Amniotic epithelial cell (primary cell): ENCODE data around the gene TSGA10.
"Not testable (repeated sequence)": the region's sequence is repeated elsewhere in the genome, so short reads cannot be mapped to it uniquely, and the experiment has no call there.

Experiments
- DNase-seq: peaks from one replicate; pipeline ENCODE4 v3.0.0-alpha.2; 2010; ENCODE audit warnings: low read depth

The TSGA10 gene

DNA sequence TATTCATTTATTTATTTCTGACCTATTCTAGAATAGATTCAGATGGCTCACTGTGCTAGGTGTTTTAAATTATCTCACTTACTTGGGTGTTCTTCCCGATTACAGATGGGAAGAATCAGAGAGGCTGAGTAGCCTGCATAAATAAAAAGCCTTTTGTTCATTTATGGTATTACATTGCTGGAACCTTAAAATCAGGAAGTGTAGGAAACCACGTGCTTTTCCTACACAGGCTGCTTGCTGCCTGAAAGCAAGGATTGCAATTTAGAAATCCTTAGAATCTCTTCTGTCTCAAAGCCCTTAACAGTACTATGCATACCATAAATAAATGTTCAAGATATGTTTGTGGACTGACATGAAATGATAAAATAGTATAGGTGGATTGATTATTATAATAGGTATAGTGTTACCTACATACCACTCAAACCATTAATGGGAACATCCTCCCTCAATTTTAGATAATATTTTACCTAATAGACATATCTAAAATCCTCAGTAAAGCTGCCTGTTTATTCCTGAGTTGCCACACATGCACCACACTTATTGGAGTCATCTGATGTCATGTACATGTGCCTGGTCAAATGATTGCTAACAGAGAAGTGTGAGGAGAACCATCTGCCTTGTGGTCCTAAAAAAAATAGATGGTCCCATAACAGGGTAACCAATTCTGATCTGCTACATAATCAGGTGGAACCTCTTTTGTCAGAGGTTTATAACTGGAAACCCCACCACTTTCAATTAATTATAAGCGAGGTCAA lies 86.7 kb downstream of the TSGA10 start:
- no peak for DNase-seq

DNA sequence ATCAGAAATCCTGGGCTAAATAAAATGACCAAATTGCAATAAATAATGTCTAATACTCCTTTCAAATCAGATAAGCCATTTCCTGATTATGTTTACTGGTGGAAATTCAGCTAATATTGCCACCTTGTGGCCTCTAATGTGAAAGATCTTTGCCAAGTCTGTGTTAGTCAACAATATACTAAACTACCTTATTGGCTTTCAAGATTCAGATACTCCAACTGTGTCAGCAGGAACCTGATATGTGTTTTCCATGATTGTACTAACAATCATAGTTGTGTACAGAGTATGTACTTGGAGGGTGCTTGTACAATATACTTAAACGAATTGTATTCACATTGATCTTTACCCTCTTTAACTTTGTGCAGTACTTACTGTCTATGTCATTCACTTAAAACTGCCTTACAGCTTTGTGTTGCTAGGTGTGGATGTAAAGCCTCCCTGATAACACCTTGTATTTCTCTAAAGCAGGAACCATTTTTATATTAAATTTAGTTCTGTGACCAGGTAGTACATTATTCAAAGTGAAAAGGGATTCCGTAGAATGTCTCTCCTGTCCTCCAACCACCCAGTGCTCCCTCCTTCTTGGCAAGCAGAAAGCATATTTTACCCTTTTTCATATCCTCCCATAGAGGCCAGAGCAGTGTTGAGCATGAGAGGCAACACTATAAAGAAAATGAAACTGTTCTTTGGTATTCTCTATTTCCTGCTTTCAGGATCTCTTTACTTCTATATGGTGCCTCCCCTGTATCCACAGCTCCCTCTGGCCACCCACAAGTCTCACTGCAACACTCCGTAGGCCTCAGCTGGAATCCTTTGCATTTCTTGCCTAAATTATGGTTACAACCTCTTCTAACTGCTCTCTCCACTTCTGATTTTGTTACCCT lies 88.4 kb downstream of the TSGA10 start:
- peak; percentile 45 for DNase-seq

DNA sequence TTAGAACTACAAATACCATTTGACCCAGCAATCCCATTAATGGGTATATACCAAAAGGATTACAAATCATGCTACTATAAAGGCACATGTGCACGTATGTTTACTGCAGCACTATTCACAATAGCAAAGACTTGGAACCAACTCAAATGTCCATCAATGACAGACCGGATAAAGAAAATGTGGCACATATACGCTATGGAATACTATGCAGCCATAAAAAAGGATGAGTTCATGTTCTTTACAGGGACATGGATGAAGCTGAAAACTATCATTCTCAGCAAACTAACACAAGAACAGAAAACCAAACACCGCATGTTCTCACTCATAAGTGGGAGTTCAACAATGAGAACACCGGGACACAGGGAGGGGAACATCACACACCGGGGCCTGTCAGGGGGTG lies 105.6 kb downstream of the TSGA10 start:
- DNase-seq: not testable (repeated sequence)

DNA sequence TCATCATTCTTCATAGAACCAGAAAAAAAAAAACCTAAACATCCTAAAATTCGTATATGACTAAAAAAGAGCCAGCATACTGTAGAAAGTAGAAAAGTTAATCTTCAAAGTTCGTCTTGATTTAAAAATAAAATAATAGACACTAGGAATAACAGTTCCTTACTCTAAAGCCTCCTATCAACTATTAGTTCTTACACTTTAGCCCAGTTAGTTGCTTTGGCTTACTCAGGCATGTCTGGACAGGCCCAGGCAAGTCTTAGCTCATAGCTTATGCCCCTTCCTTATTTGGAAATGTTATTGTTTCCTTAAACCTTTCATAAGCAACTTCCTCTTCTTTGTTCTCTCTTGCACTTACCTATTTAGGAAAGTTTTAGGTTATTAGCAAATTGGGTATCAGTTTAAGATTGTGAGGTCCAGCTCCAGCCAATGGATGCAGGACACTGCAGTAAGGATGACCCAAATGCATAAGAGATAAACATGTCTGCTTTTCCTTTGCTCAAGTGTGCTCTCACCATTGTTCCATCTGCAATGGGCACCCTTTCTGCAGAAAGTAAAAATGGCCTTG lies 113.9 kb downstream of the TSGA10 start:
- not testable (repeated sequence) for DNase-seq

DNA sequence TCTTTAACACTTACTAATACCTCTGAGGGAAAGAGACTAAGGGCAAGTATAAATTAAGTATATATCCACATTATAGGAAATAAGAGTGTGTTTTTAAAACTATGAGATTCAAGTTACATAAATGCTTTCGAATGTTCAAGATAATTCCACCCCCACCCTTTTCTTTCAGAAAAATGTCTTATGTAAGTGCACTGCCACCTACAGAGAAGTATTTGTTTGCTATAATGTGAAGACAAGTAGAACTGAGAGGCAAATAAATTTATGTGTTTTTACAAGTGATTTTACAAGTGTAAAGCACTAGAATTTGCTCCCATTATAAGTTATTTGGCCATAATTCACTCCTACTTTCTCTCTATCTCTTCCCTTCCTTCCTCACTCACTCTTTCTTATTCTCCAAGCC lies 118.8 kb downstream of the TSGA10 start:
- DNase-seq: no peak

DNA sequence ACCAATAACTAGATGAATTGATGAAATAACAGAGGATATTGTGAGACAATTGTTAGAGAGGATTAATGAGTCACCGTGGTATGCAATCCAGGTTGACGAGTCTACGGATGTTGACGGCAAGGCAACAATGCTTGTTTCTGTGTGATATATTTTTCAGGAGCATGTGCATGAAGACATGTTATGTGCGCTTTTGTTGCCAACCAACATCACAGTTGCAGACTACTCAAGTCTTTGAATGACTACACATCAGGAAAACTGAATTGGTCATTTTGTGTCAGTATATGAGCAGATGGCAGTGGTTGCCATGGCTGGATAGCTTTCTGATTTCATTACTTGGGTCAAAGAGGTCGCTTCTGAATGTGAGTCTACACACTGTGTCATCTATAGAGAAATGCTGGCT lies 122.0 kb downstream of the TSGA10 start:
- no peak for DNase-seq

DNA sequence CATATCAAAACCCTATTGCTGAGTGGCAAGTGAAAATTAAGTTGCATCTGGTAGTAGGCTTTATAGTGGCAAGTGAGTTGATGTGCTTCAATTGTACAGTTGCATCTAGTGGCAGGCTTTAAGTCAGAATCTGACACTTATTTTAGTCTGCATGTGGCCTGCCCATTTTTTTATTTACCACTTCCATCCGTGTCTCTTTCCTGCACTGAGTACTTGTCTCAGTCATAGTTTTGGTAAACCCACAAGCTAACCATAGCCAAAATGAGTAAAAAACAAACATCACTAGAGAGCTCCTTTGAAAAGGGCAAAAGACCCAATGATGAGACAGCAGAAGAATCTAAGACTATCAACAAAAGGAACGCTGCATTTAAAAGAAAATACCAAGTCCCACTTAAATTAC lies 122.7 kb downstream of the TSGA10 start:
- DNase-seq: no peak

DNA sequence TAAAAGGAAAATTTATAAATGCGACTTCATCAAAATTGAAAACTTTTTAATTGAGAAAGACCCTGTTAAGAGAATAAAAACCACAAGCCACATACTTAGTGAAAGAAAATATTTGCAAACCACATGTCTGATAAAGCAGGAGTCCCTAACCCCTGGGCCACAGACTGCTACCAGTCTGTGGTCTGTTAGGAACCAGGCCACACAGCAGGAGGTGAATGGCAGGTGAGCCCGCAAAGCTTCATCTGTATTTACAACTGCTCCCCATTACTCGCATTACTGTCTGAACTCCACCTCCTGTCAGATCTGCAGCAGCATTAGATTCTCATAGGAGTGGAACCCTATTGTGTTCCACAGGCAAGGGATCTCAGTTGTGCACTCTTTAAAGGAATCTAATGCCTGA lies 123.3 kb downstream of the TSGA10 start:
- DNase-seq: no peak

DNA sequence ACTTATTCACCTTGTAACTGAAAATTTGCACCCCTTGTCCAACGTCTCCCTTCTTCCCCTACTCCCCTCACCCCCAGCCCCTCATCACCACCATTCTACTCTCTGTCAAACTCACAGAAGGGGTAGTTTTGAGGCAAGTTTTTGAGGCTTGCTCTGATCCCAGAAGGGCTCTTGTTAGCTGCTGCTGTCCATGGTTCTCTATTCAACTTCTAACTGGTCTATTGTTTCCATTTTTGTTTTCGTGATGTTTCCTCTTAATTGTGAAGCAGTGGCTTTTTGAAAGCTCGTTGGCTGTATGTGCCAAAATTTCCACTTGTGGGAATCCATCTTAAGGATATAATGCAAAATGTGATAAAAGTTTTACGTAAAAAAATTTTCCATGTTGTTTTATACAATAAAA lies 126.2 kb downstream of the TSGA10 start:
- no peak for DNase-seq

DNA sequence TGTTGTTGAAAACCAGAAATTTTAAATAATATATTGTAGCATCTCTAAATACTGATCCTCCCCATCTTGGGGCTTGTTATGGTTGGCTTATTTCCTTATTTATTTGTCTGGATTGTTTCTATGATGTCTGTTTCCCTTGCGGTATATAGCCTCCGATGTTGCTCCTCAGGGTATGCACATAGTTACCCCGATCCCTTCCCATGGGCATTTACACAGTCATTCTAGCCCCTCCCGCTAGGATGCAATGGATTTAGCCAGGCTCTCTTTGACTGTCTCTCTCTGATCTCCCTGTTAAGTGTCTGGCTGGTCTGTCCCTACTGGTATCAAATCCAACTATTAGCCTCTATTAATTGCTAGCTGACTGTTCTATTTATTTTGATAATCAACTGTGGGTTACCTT lies 126.9 kb downstream of the TSGA10 start:
- no peak for DNase-seq

DNA sequence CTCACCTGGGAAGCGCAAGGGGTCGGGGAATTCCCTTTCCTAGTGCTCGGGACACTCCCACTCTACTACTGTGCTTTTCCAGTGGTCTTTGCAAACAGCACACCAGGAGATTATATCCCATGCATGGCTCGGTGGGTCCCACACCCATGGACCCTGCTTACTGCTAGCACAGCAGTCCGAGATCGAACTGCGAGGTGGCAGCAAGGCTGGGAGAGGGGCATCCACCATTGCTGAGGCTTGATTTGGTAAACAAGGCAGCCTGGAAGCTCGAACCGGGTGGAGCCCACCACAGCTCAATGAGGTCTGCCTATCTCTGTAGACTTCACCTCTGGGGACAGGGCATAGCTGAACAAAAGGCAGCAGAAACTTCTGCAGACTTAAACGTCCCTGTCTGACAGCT lies 154.0 kb downstream of the TSGA10 start:
- no peak for DNase-seq

DNA sequence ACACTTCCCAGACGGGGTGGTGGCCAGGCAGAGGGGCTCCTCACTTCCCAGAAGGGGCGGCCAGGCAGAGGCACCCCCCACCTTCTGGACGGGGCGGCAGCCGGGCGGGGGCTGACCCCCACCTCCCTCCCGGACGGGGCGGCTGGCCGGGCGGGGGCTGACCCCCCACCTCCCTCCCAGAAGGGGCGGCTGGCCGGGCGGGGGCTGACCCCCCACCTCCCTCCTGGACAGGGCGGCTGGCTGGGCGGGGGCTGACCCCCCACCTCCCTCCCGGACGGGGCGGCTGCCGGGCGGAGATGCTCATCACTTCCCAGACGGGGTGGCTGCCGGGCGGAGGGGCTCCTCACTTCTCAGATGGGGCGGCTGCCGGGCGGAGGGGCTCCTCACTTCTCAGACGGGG lies 166.0 kb downstream of the TSGA10 start:
- not testable (repeated sequence) for DNase-seq

DNA sequence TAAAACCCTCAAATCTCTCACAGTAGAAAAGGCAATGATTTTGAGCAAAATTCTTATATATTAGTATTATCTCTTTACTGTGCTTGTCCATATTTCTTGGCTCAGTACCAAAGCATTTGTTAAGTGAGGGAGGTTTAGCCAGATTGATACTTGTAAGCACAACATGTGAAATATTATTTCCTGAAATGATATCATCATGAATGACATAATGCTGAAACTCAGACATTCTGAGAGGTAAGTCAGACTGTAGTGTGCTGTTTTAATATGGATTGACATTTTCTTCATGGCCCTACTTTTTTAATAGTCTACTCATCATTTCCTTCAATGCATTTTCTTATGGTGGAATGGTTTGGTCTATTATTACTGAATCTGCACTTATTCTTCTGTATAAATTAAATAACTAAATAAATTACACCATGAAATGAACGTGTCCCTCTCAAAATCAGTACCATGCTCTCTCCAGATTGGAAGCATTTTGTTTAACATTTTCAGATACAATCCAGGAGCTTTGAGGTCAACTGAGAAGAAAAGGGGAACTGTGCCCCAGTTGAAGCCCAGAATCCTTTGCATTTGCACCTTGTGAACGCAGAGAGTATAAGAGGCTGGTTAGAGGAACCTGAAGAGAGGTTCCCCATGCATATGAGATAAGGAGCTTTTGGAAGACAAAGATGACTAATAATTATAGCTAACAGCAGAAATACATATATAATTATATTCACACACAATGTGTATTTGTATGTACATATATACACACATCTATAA lies 168.7 kb downstream of the TSGA10 start:
- no peak for DNase-seq

DNA sequence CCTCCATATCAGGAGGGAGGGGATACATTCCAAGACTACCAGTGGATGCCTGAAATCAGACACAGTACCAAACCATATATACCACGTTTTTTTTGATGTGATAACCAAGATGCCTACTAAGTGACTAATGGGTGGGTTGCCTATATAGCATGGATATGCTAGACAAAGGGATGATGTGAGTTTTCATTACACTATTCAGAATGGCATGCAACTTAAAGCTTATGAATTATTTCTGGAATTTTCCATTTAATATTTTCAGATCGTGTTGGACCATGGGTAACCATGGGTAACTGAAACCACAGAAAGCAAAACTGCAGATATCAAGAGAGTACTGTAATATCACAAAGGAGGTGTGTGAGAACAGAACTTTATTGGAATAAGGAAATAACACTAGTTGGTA lies 179.1 kb downstream of the TSGA10 start:
- DNase-seq: no peak

DNA sequence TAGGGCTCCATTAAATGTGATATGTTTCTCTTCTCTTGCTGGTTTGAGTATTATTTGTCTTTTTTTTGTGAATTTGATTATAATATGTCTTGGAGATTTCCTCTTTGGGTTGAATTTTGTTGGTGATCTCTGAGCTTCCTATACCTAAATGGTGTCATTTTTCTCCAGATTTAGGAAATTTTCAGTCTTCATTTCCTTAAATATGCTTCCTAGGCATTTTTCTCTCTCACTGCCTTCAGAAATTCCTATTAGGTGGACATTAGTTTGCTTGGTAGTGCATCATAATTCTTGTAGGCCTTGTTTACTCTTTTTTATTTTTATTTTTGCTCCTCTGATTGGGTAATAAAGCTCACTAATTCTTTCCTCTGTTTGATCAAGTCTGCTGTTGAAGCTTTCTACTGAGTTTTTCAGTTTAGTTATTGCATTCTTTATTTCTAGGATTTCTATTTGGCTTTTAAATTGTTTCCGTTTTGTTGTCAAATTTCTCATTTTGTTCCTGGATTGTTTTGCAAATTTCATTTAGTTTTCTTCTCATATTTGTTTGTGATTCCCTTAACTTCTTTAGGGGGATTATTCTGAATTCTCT lies 182.1 kb downstream of the TSGA10 start:
- DNase-seq: no peak

DNA sequence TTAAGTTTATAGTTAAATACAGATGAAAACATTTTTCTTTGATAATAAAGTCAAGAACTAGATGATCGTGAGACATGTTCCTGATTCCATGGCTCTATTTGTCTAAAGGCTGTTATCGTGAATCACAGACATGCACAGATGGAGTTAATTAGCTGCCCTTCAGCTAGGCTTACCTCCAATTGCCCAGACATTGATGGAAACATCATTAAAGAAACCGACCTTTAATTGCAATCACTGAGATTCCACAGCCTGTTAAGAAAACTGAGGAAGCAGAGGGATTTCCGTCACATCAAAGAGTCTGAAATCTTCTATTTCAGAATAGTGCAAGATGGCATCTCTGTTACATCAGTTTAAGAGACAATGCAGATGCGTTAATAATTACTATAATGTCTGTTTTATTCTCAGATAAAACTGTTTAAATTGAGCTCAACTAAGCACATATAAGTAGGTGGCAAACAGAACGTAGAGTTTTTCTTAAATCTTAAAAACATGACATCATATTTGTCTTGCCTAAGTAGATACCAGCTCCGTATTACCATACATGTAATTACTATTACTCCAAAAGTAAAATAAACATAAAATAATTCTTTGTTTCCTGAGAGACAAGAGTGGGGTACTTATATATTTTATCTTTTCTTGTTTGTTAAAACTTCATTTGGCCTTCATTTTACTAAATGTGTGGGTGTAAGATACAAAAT lies 194.8 kb downstream of the TSGA10 start:
- DNase-seq: no peak

DNA sequence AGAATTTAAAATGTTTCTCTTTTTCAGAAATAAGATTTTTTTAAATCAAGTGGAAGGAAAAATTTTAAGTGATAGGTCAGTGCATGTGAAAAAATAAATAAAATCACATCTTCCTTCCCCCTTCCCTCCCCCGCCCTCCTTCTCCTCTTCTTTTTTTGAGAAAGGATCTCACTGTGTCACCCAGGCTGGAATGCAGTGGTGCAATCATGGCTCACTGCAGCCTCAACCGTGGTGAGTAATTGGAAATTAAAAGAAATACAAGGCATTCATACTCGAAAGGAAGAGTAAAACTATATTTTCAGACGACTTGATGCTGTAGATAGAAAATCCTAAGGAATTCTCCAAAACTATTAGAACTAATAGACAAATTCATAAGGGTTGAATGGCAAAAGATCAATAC lies 201.8 kb downstream of the TSGA10 start:
- DNase-seq: peak; percentile 9

DNA sequence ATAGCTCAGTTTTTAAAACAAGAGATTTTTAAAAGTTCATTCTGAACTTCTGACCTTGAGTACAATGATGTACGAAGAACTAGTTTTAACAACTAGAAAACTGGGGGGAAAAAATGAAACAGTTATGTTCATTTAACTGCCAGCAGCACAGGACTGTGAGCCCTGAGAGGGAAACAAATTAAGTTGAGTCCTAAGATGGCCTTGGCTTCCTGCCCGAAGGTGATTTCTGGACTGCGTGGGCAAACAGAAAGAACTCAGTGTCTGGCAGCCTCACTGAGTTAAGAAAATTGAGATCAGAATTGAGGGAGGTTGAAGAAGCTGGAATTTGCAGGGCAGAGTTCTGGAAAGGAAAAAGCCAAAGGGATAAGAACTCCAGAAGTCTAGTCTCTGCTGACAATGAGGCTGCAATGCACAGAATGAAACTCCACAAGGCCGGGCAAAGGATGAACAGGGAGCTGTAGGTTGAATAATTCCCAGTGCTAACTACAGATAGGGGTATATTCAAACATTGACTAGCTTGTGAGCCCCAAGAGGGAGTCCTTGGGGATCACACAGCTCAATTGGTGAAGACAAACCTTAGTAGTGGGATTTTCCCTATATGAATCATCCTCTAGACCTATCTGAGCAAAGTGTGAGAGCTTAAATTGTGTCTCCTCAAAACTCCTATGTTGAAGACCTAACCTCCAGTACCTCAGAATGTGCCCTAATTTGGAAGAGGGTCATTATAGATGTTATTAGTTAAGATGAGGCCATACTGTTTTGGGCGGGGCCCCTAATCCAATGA lies 205.6 kb downstream of the TSGA10 start:
- no peak for DNase-seq

DNA sequence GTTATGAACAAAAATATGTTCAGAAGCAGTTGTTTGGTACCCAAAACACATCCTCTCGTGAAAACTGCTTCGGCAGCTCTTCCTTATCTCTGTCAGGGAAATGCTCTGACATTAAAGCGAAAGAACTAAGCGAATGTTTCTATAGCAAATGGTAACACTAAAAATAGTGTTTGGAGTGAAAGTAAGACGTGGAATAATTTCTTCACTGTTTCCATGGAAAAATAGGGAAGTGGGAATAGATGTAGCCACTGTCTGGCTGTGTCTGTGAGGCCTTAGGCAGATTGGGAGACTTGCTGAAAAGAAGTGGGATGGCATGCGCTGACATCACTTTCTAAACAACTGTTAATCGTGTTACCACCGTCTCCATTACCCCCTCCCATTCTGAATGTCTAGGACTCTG lies 207.2 kb downstream of the TSGA10 start:
- DNase-seq: no peak
